ENCODE measurements around the gene NUDCD3. TPM values are rescaled to one million over a fixed set of nuclear protein-coding genes. Genes with fewer than 3 reads are reported as not detected.

The NUDCD3 gene
- total and polyA plus RNA-seq, 2 of the 8 experiments (the other 6 are each of a cell fraction or from before 2014, with no cell fraction given), result 35.2 to 93.7 TPM

DNA sequence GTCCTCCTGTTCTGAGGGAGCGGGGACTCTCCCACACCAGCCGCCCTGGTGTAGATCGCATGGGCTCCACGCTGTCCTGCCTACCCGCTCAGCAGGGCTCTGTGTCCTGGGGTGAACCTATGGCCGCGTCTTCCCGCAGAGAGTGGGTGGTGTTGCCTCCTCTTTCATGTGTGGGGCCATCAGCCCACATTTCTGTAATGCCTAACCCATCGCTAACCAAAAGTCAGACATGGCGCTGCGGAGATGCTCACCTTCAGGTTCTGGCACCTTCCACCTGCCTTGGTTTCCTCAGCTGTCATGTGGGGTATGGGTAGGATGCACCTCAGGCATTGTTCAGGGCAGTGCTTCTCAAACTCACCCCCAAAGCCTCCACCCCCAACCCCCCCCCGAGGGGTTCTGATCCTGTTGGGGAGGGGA, 114.5 kb downstream of the NUDCD3 start (continued):
- TF ChIP-seq, protein P1, sequence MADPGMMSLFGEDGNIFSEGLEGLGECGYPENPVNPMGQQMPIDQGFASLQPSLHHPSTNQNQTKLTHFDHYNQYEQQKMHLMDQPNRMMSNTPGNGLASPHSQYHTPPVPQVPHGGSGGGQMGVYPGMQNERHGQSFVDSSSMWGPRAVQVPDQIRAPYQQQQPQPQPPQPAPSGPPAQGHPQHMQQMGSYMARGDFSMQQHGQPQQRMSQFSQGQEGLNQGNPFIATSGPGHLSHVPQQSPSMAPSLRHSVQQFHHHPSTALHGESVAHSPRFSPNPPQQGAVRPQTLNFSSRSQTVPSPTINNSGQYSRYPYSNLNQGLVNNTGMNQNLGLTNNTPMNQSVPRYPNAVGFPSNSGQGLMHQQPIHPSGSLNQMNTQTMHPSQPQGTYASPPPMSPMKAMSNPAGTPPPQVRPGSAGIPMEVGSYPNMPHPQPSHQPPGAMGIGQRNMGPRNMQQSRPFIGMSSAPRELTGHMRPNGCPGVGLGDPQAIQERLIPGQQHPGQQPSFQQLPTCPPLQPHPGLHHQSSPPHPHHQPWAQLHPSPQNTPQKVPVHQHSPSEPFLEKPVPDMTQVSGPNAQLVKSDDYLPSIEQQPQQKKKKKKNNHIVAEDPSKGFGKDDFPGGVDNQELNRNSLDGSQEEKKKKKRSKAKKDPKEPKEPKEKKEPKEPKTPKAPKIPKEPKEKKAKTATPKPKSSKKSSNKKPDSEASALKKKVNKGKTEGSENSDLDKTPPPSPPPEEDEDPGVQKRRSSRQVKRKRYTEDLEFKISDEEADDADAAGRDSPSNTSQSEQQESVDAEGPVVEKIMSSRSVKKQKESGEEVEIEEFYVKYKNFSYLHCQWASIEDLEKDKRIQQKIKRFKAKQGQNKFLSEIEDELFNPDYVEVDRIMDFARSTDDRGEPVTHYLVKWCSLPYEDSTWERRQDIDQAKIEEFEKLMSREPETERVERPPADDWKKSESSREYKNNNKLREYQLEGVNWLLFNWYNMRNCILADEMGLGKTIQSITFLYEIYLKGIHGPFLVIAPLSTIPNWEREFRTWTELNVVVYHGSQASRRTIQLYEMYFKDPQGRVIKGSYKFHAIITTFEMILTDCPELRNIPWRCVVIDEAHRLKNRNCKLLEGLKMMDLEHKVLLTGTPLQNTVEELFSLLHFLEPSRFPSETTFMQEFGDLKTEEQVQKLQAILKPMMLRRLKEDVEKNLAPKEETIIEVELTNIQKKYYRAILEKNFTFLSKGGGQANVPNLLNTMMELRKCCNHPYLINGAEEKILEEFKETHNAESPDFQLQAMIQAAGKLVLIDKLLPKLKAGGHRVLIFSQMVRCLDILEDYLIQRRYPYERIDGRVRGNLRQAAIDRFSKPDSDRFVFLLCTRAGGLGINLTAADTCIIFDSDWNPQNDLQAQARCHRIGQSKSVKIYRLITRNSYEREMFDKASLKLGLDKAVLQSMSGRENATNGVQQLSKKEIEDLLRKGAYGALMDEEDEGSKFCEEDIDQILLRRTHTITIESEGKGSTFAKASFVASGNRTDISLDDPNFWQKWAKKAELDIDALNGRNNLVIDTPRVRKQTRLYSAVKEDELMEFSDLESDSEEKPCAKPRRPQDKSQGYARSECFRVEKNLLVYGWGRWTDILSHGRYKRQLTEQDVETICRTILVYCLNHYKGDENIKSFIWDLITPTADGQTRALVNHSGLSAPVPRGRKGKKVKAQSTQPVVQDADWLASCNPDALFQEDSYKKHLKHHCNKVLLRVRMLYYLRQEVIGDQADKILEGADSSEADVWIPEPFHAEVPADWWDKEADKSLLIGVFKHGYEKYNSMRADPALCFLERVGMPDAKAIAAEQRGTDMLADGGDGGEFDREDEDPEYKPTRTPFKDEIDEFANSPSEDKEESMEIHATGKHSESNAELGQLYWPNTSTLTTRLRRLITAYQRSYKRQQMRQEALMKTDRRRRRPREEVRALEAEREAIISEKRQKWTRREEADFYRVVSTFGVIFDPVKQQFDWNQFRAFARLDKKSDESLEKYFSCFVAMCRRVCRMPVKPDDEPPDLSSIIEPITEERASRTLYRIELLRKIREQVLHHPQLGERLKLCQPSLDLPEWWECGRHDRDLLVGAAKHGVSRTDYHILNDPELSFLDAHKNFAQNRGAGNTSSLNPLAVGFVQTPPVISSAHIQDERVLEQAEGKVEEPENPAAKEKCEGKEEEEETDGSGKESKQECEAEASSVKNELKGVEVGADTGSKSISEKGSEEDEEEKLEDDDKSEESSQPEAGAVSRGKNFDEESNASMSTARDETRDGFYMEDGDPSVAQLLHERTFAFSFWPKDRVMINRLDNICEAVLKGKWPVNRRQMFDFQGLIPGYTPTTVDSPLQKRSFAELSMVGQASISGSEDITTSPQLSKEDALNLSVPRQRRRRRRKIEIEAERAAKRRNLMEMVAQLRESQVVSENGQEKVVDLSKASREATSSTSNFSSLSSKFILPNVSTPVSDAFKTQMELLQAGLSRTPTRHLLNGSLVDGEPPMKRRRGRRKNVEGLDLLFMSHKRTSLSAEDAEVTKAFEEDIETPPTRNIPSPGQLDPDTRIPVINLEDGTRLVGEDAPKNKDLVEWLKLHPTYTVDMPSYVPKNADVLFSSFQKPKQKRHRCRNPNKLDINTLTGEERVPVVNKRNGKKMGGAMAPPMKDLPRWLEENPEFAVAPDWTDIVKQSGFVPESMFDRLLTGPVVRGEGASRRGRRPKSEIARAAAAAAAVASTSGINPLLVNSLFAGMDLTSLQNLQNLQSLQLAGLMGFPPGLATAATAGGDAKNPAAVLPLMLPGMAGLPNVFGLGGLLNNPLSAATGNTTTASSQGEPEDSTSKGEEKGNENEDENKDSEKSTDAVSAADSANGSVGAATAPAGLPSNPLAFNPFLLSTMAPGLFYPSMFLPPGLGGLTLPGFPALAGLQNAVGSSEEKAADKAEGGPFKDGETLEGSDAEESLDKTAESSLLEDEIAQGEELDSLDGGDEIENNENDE (IDR thresholded peaks at IDR 0.05; ENCODE audit: insufficient replicate concordance, low read length), result no peak
- TF ChIP-seq MAFK (IDR thresholded peaks at IDR 0.05; ENCODE audit: low read depth, low read length), result no peak

Data from H1 (cell line).